Endothelial cell of umbilical vein (primary cell): ENCODE data around the gene SHROOM2. TPM values are rescaled to one million over a fixed set of nuclear protein-coding genes. Genes with fewer than 3 reads are reported as not detected.
A peak's percentile ranks its signal among the peaks of the same experiment; 100 is the strongest.

ENCODE experiments used
- BruUV-seq: library from RNA; stranded (reverse); fragments of 400-500 nt; replicated peaks from 2 replicates; lab custom pipeline; 2021; lab: Mats Ljungman, UMichigan
- CTCF ChIA-PET: fragments of 300-600, 350-600 bp; sonication (Branson Sonifier 250); formaldehyde crosslinking; loops from one replicate; lab custom pipeline; 2021; ENCODE audit warnings: antibody characterized with exemption, inconsistent platforms; lab: Charles Lee
- POLR2A ChIA-PET: fragments of 300-600, 350-600 bp; sonication (Branson Sonifier 250); formaldehyde crosslinking; loops from one replicate; lab custom pipeline; 2021; ENCODE audit warnings: antibody characterized with exemption, inconsistent platforms; lab: Charles Lee
- DNase-seq: peaks from one replicate; pipeline ENCODE4 v3.0.0-alpha.2; 2011; ENCODE audit warnings: low read depth, low spot score
- FAIRE-seq: peaks from 2 replicates; lab custom pipeline; 2011; peaks lifted over from hg19 to GRCh38; lab: Jason Lieb, UNC
- H2AFZ ChIP-seq: 2 replicates; pipeline ENCODE4 v1.6.0; 2012; ENCODE audit warnings: low read depth, low read length, control low read depth, inconsistent platforms
- H3K27ac ChIP-seq: 2 replicates; pipeline ENCODE4 v1.5.1; 2011; ENCODE audit warnings: low read depth, mild to moderate bottlenecking, control low read depth, low read length, moderate library complexity; ENCODE audit not compliant: insufficient read depth
- H3K27me3 ChIP-seq, 2 experiments: 2 replicates each; pipeline versions ENCODE4 v1.6.0 to v1.6.1; 2011; ENCODE audit warnings: low read length in 2 of 2, mixed read lengths in 1 of 2; ENCODE audit not compliant: control insufficient read depth in 2 of 2, insufficient read depth in 2 of 2
- H3K36me3 ChIP-seq, 2 experiments: 2 replicates in 1 of 2; 3 replicates in 1 of 2; pipeline ENCODE4 v1.5.1; 2011; ENCODE audit warnings: low read length in 2 of 2, mild to moderate bottlenecking in 1 of 2, moderate library complexity in 1 of 2; ENCODE audit not compliant: control insufficient read depth in 2 of 2, insufficient read depth in 2 of 2; ENCODE audit errors: extremely low read depth in 1 of 2
- H3K4me1 ChIP-seq: 3 replicates; pipeline ENCODE4 v1.5.1; 2011; ENCODE audit warnings: mild to moderate bottlenecking, low read length; ENCODE audit not compliant: control insufficient read depth, insufficient read depth; ENCODE audit errors: extremely low read depth
- H3K4me2 ChIP-seq: 2 replicates; pipeline ENCODE4 v1.6.1; 2011; ENCODE audit warnings: low read length, control low read depth, mixed read lengths; ENCODE audit not compliant: insufficient read depth
- H3K4me3 ChIP-seq, 3 experiments: fragments of 200-600 bp in 1 of 3; sonication (generic), shearing (Covaris generic) in 1 of 3; replicated peaks in 1 of 3; 2 replicates each; pipeline ENCODE4 v1.5.1; 2011 to 2016; ENCODE audit warnings: control low read depth in 3 of 3, low read length in 3 of 3, mild to moderate bottlenecking in 2 of 3, inconsistent platforms in 1 of 3, low read depth in 1 of 3, moderate library complexity in 1 of 3; ENCODE audit not compliant: insufficient read depth in 1 of 3
- H3K79me2 ChIP-seq: 2 replicates; pipeline ENCODE4 v1.6.0; 2012; ENCODE audit warnings: low read length, inconsistent platforms; ENCODE audit not compliant: control insufficient read depth, insufficient read depth
- H3K9ac ChIP-seq: replicated peaks from 2 replicates; pipeline ENCODE3; 2011; ENCODE audit warnings: low read length, control low read depth; ENCODE audit not compliant: insufficient read depth; ENCODE audit errors: extremely low read depth
- H3K9me1 ChIP-seq: replicated peaks from 3 replicates; pipeline ENCODE4 v1.6.0; 2011; ENCODE audit warnings: mild to moderate bottlenecking, low read length; ENCODE audit not compliant: control insufficient read depth, insufficient read depth; ENCODE audit errors: extremely low read depth
- H3K9me3 ChIP-seq: replicated peaks from 2 replicates; pipeline ENCODE4 v1.5.1; 2012; ENCODE audit warnings: low read length, inconsistent platforms; ENCODE audit not compliant: control insufficient read depth, insufficient read depth
- H4K20me1 ChIP-seq: replicated peaks from 2 replicates; pipeline ENCODE3; 2011; ENCODE audit warnings: mild to moderate bottlenecking, low read length; ENCODE audit not compliant: control insufficient read depth, insufficient read depth; ENCODE audit errors: extremely low read depth
- CTCF ChIP-seq, 2 donors: IDR thresholded peaks; 1 replicate in 1 of 2; 2 replicates in 1 of 2; pipeline ENCODE4 v1.5.1; 2011; ENCODE audit warnings: low read length in 2 of 2, mild to moderate bottlenecking in 2 of 2, moderate library complexity in 2 of 2, control low read depth in 1 of 2, inconsistent platforms in 1 of 2, low read depth in 1 of 2; ENCODE audit not compliant: insufficient read depth in 1 of 2; ENCODE audit errors: extremely low read depth in 1 of 2
- EZH2 ChIP-seq: IDR thresholded peaks from 2 replicates; pipeline ENCODE4 v1.6.1; 2012; ENCODE audit warnings: borderline replicate concordance, low read depth, mild to moderate bottlenecking, moderate library complexity, low read length, inconsistent platforms; ENCODE audit not compliant: severe bottlenecking
- FOS ChIP-seq: IDR thresholded peaks from 2 replicates; pipeline ENCODE4 v1.6.1; 2011; ENCODE audit warnings: mild to moderate bottlenecking, low read length, moderate library complexity, borderline replicate concordance; ENCODE audit not compliant: insufficient read depth
- GATA2 ChIP-seq: IDR thresholded peaks from 2 replicates; pipeline ENCODE4 v1.7.0; 2011; ENCODE audit warnings: low read depth, mild to moderate bottlenecking, moderate library complexity, mixed read lengths, low read length; ENCODE audit not compliant: insufficient read length, insufficient read depth
- JUN ChIP-seq: IDR thresholded peaks from 2 replicates; pipeline ENCODE4 v1.6.1; 2011; ENCODE audit warnings: borderline replicate concordance, low read depth; ENCODE audit not compliant: insufficient read length, insufficient read depth
- MYC ChIP-seq: IDR thresholded peaks from one replicate; pipeline ENCODE4 v1.6.1; 2011; ENCODE audit warnings: mild to moderate bottlenecking, low read depth, low read length
- POLR2A ChIP-seq: IDR thresholded peaks from 2 replicates; pipeline ENCODE4 v1.6.1; 2012; ENCODE audit warnings: low read depth, mild to moderate bottlenecking, control low read depth, low read length
- POLR2AphosphoS5 ChIP-seq: IDR thresholded peaks from 2 replicates; pipeline ENCODE4 v1.6.1; 2012; ENCODE audit warnings: low read depth, mild to moderate bottlenecking, control low read depth, low read length, moderate library complexity; ENCODE audit not compliant: insufficient read depth
- dilution Hi-C: fragments of 300-500 bp; cut with MboI; formaldehyde crosslinking; loops from one replicate; pipeline ENCODE4 v1.15.0; 2019; ENCODE audit warnings: low sequenced_read_pairs; ENCODE audit not compliant: extremely low pct_ligation_motif_present
- intact Hi-C: fragments of 100-400 bp; cut with micrococcal nuclease; formaldehyde crosslinking; loops from one replicate; pipeline ENCODE4 v1.10.0; 2022
- polyA plus RNA-seq, 4 experiments: library from polyadenylated mRNA; depleted of rRNA in 3 of 4; stranded (reverse) in 3 of 4; unstranded in 1 of 4; fragments of >200 nt; gene quantifications; 2 replicates each; pipeline versions ENCODE4 v1.2.1 to v1.2.3, GENCODE V29; 2011 to 2012; ENCODE audit warnings: missing spikeins in 1 of 4
- total RNA-seq: library from RNA; stranded (reverse); gene quantifications from 2 replicates; pipeline ENCODE4 v1.2.3, GENCODE V29; 2021
- TF ChIP-seq, protein P1 (sequence below): IDR thresholded peaks from 2 replicates; pipeline ENCODE4 v1.6.1; 2011; ENCODE audit not compliant: insufficient read depth, insufficient read length

Gene SHROOM2
- total and polyA plus RNA-seq, 2 donors (not counting 3 experiments of a cell fraction or from before 2014, with no cell fraction given), result 3.7 to 11.8 TPM

DNA sequence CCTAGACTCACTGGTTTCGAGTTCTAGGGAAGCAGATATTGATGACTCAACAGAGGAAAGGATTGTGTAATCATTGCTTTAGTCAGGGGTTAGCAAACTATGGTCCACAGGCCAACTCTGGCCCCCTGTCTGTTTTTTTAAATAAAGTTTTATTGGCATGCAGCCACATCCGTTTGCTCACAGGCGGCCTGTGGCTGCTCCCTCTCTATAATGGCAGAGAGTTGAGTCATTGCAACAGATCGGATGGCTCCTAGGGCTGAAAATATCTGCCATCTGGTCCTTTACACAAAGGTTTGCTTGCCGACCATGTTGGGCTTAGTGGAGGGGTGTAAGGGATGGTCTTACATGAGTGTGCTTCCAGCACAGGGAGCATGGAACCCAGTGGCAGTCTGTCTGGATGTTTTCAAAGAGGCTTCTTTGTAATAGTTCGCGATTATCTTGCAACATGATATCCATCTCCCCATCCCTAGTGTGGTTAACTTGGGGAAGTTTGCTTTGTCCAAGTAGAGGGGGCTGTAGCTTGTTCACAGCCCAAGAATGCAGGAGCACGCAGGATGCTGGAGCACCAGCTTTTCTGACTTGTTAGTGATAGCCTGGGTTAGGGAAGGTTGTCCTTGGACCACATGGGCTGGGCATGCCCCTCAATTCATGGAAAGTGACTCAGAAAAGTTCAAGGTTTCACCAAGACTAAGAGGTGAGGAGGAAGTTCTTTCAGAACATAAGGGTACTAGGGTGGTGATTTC, 121.6 kb downstream of the SHROOM2 start:
- Histone ChIP-seq H3K9me1 (no peaks in the 10 kb centered on the region), H2AFZ (no peak overlapping the region), H3K27me3 (no peaks in the 10 kb centered on the region), H3K79me2 (no peaks in the 10 kb centered on the region), H3K4me1 (peaks cover 23% of the 10 kb centered on the region), H3K9me3 (no peaks in the 10 kb centered on the region), H3K4me2 (peak overlapping the region; percentile 44), H4K20me1 (no peaks in the 10 kb centered on the region), H3K36me3 (no peaks in the 10 kb centered on the region), H3K4me3 (no peak overlapping the region), H3K27ac (peak overlapping the region; percentile 7), H3K9ac (peak overlapping the region; percentile 13)
- dilution Hi-C loops (no loop called here), intact Hi-C loops (no loop called here)
- POLR2A ChIA-PET, result no interaction called here
- CTCF ChIA-PET, result no interaction called here
- DNase-seq, result peak; percentile 47
- no TSS peak for BruUV-seq
- TF ChIP-seq JUN (no peak), POLR2A (no peak), EZH2 (no peak), POLR2AphosphoS5 (no peak), MYC (no peak), FOS (peak; percentile 75), GATA2 (peak; percentile 76), CTCF (IDR thresholded peaks at IDR 0.05; ENCODE audit: extremely low read depth in 1 of 2, insufficient read depth in 1 of 2, low read depth in 1 of 2, low read length in 2 of 2) (no peak)
- TF ChIP-seq, protein P1, sequence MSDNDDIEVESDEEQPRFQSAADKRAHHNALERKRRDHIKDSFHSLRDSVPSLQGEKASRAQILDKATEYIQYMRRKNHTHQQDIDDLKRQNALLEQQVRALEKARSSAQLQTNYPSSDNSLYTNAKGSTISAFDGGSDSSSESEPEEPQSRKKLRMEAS, result no peak
- peak; percentile 90 for FAIRE-seq
